ENCODE data around the gene ZNF112.
"Not testable (repeated sequence)": the region's sequence is repeated elsewhere in the genome, so short reads cannot be mapped to it uniquely, and the experiment has no call there.

The ZNF112 gene

GRCh38 chr19:44345959-44346358, 10.5 kb downstream of the ZNF112 start:
- no peak for TF ChIP-seq CTCF (IDR thresholded peaks at IDR 0.05; ENCODE audit: low read depth, low read length)
- no peak overlapping the region for H3K4me3 ChIP-seq (ENCODE audit: low read depth, low read length)

GRCh38 chr19:44344255-44344654, 12.2 kb downstream of the ZNF112 start:
- TF ChIP-seq CTCF (IDR thresholded peaks at IDR 0.05; ENCODE audit: low read depth, low read length), result no peak
- H3K4me3 ChIP-seq (ENCODE audit: low read depth, low read length), result no peak overlapping the region

GRCh38 chr19:44341794-44342193, 14.7 kb downstream of the ZNF112 start:
- no peak overlapping the region for H3K4me3 ChIP-seq (ENCODE audit: low read depth, low read length)
- no peak for TF ChIP-seq CTCF (IDR thresholded peaks at IDR 0.05; ENCODE audit: low read depth, low read length)

GRCh38 chr19:44334639-44335038, 21.8 kb downstream of the ZNF112 start:
- not testable (repeated sequence) for H3K4me3 ChIP-seq (ENCODE audit: low read depth, low read length)

- no peak overlapping the region for H3K4me3 ChIP-seq (ENCODE audit: low read depth, low read length)
- TF ChIP-seq CTCF (IDR thresholded peaks at IDR 0.05; ENCODE audit: low read depth, low read length), result no peak
Measured at GRCh38 chr19:44332145-44332544, 24.3 kb downstream of the ZNF112 start.

GRCh38 chr19:44315883-44316282, 40.6 kb downstream of the ZNF112 start:
- no peak for TF ChIP-seq CTCF (IDR thresholded peaks at IDR 0.05; ENCODE audit: low read depth, low read length)

GRCh38 chr19:44313231-44313630, 43.2 kb downstream of the ZNF112 start:
- H3K4me3 ChIP-seq (ENCODE audit: low read depth, low read length), result no peak overlapping the region
- no peak for TF ChIP-seq CTCF (IDR thresholded peaks at IDR 0.05; ENCODE audit: low read depth, low read length)

More at GRCh38 chr19:44315883-44316282, 40.6 kb downstream of the ZNF112 start:
- no peak overlapping the region for H3K4me3 ChIP-seq (ENCODE audit: low read depth, low read length)

GRCh38 chr19:44308011-44308410, 48.5 kb downstream of the ZNF112 start:
- no peak overlapping the region for H3K4me3 ChIP-seq (ENCODE audit: low read depth, low read length)
- no peak for TF ChIP-seq CTCF (IDR thresholded peaks at IDR 0.05; ENCODE audit: low read depth, low read length)
